ENCODE measurements around the gene SPRED2.

Gene SPRED2

GRCh38 chr2:65386344-65386743 is 46.1 kb downstream of the SPRED2 start:
- H3K27me3 Mint-ChIP-seq (ENCODE audit: low read depth) = no peaks in the 10 kb centered on the region
- peaks cover 78% of the 10 kb centered on the region for H3K4me1 Mint-ChIP-seq
- H3K9me3 Mint-ChIP-seq = no peaks in the 10 kb centered on the region
- no peaks in the 10 kb centered on the region for H3K36me3 Mint-ChIP-seq (ENCODE audit: low read depth)
- no peak for TF ChIP-seq CTCF (IDR thresholded peaks at IDR 0.05; ENCODE audit: unreplicated experiment in 3 of 3)
- H3K4me3 Mint-ChIP-seq = no peak overlapping the region
- peak overlapping the region in 1 of 3 experiments; percentile 20 for H3K27ac Mint-ChIP-seq

- TF ChIP-seq CTCF (IDR thresholded peaks at IDR 0.05; ENCODE audit: unreplicated experiment in 3 of 3) = no peak
- Mint-ChIP-seq H3K27ac (peak overlapping the region; percentile 69 to 85 (median 72)), H3K9me3 (no peaks in the 10 kb centered on the region), H3K4me1 (peaks cover 81% of the 10 kb centered on the region), H3K36me3 (ENCODE audit: low read depth) (peaks cover 5% of the 10 kb centered on the region), H3K4me3 (peak overlapping the region; percentile 1 to 10 (median 1)), H3K27me3 (ENCODE audit: low read depth) (no peaks in the 10 kb centered on the region)
These were observed 48.6 kb downstream of the SPRED2 start for GRCh38 chr2:65383541-65384488.

GRCh38 chr2:65382776-65383357 is 49.5 kb downstream of the SPRED2 start:
- Mint-ChIP-seq H3K27me3 (ENCODE audit: low read depth) (no peaks in the 10 kb centered on the region), H3K27ac (peak overlapping the region; percentile 69 to 85 (median 72)), H3K4me1 (peaks cover 82% of the 10 kb centered on the region), H3K9me3 (no peaks in the 10 kb centered on the region), H3K4me3 (peak overlapping the region; percentile 16 to 63 (median 45)), H3K36me3 (ENCODE audit: low read depth) (peaks cover 5% of the 10 kb centered on the region)
- no peak for TF ChIP-seq CTCF (IDR thresholded peaks at IDR 0.05; ENCODE audit: unreplicated experiment in 3 of 3)

GRCh38 chr2:65382323-65382722 is 50.1 kb downstream of the SPRED2 start:
- Mint-ChIP-seq H3K36me3 (ENCODE audit: low read depth) (peaks cover 5% of the 10 kb centered on the region), H3K27me3 (ENCODE audit: low read depth) (no peaks in the 10 kb centered on the region), H3K9me3 (no peaks in the 10 kb centered on the region), H3K4me3 (no peak overlapping the region), H3K4me1 (peaks cover 84% of the 10 kb centered on the region), H3K27ac (peak overlapping the region; percentile 69 to 85 (median 72))
- TF ChIP-seq CTCF (IDR thresholded peaks at IDR 0.05; ENCODE audit: unreplicated experiment in 3 of 3) = no peak

- Mint-ChIP-seq H3K4me1 (peaks cover 80% of the 10 kb centered on the region), H3K9me3 (no peaks in the 10 kb centered on the region), H3K36me3 (ENCODE audit: low read depth) (peaks cover 5% of the 10 kb centered on the region), H3K4me3 (peak overlapping the region in 1 of 3 experiments; percentile 52), H3K27ac (peak overlapping the region; percentile 26 to 69 (median 67)), H3K27me3 (ENCODE audit: low read depth) (no peaks in the 10 kb centered on the region)
- no peak for TF ChIP-seq CTCF (IDR thresholded peaks at IDR 0.05; ENCODE audit: unreplicated experiment in 3 of 3)
These were observed 50.8 kb downstream of the SPRED2 start for GRCh38 chr2:65381607-65382051.
